Neural cell (in vitro differentiated cells): ENCODE results near the gene AQP3. TPM values are rescaled to one million over a fixed set of nuclear protein-coding genes. Genes with fewer than 3 reads are reported as not detected.
"Not testable (repeated sequence)": the region's sequence is repeated elsewhere in the genome, so short reads cannot be mapped to it uniquely, and the experiment has no call there.

Experiments used
- H2AFZ ChIP-seq: fragments of 200-600, 300-800 bp; sonication (generic), shearing (Covaris generic); 2 replicates; pipeline ENCODE4 v1.6.0; 2014; ENCODE audit warnings: low read depth, mild to moderate bottlenecking, antibody characterized with exemption, low read length, moderate library complexity
- H3F3A ChIP-seq: fragments of 200-600 bp; shearing (Covaris generic); 2 replicates; pipeline ENCODE4 v1.6.1; 2016; ENCODE audit warnings: mild to moderate bottlenecking, moderate library complexity, mixed read lengths, antibody characterized with exemption, low read length; ENCODE audit not compliant: insufficient read depth, poor library complexity, severe bottlenecking
- H3K27ac ChIP-seq: fragments of 200-600, 300-800 bp; sonication (generic), shearing (Covaris generic); 2 replicates; pipeline ENCODE4 v1.5.1; 2014; ENCODE audit warnings: mild to moderate bottlenecking, low read length, moderate library complexity
- H3K27me3 ChIP-seq: fragments of 300-800, 200-600 bp; sonication (generic), shearing (Covaris generic); 2 replicates; pipeline ENCODE4 v1.6.0; 2014; ENCODE audit warnings: mild to moderate bottlenecking, low read depth, low read length, moderate library complexity; ENCODE audit not compliant: insufficient read depth
- H3K36me3 ChIP-seq: fragments of 300-800, 200-600 bp; sonication (generic), shearing (Covaris generic); 2 replicates; pipeline ENCODE4 v1.5.1; 2014; ENCODE audit warnings: mild to moderate bottlenecking, antibody characterized with exemption, low read length, moderate library complexity; ENCODE audit not compliant: insufficient read depth
- H3K4me2 ChIP-seq: fragments of 300-800, 200-600 bp; sonication (generic), shearing (Covaris generic); 2 replicates; pipeline ENCODE4 v1.6.0; 2014; ENCODE audit warnings: mild to moderate bottlenecking, low read length
- H3K4me3 ChIP-seq: fragments of 300-800, 200-600 bp; sonication (generic), shearing (Covaris generic); 2 replicates; pipeline ENCODE4 v1.5.1; 2014; ENCODE audit warnings: mild to moderate bottlenecking, low read length, moderate library complexity
- H3K79me2 ChIP-seq: fragments of 200-600 bp; shearing (Covaris generic); replicated peaks from 2 replicates; pipeline ENCODE4 v1.6.0; 2014; ENCODE audit warnings: mild to moderate bottlenecking, low read length, moderate library complexity; ENCODE audit not compliant: insufficient read depth
- H3K9ac ChIP-seq: fragments of 300-800, 200-600 bp; sonication (generic), shearing (Covaris generic); 2 replicates; pipeline ENCODE4 v1.6.1; 2016; ENCODE audit warnings: mild to moderate bottlenecking, low read length, mixed read lengths
- H3K9me2 ChIP-seq: fragments of 200-600 bp; shearing (Covaris generic); 2 replicates; pipeline ENCODE4 v1.6.1; 2016; ENCODE audit warnings: mild to moderate bottlenecking, low read length, mixed read lengths; ENCODE audit not compliant: insufficient read depth
- H3K9me3 ChIP-seq: fragments of 200-600, 300-800 bp; sonication (generic), shearing (Covaris generic); 2 replicates; pipeline ENCODE4 v1.6.1; 2016; ENCODE audit warnings: mild to moderate bottlenecking, mixed run types, low read length, moderate library complexity, mixed read lengths
- H4K20me1 ChIP-seq: fragments of 200-600 bp; shearing (Covaris generic); 2 replicates; pipeline ENCODE4 v1.6.1; 2016; ENCODE audit warnings: mild to moderate bottlenecking, mixed run types; ENCODE audit not compliant: insufficient read depth
- EP300 ChIP-seq: fragments of 450-650 bp; conservative IDR thresholded peaks from 2 replicates; pipeline ENCODE4 v1.6.1; 2014; ENCODE audit warnings: antibody characterized with exemption, mild to moderate bottlenecking, moderate library complexity; ENCODE audit not compliant: poor library complexity, severe bottlenecking
- EZH2 ChIP-seq: fragments of 200-600, 300-800 bp; shearing (Covaris generic), sonication (generic); IDR thresholded peaks from 2 replicates; pipeline ENCODE4 v1.6.1; 2014; ENCODE audit warnings: antibody characterized with exemption, low read length, borderline replicate concordance, mild to moderate bottlenecking; ENCODE audit not compliant: insufficient read depth, poor library complexity, severe bottlenecking
- MXI1 ChIP-seq: fragments of 450-650 bp; conservative IDR thresholded peaks from 2 replicates; pipeline ENCODE4 v1.6.1; 2014; ENCODE audit warnings: antibody characterized with exemption, mild to moderate bottlenecking; ENCODE audit not compliant: poor library complexity, severe bottlenecking
- POLR2AphosphoS5 ChIP-seq: IDR thresholded peaks from 2 replicates; pipeline ENCODE4 v1.6.1; 2012
- RAD21 ChIP-seq: fragments of 450-650 bp; conservative IDR thresholded peaks from 2 replicates; pipeline ENCODE4 v1.6.1; 2014; ENCODE audit warnings: antibody characterized with exemption, mild to moderate bottlenecking, moderate library complexity
- REST ChIP-seq: IDR thresholded peaks from 2 replicates; pipeline ENCODE4 v1.6.1; 2012; ENCODE audit warnings: borderline replicate concordance
- SMC3 ChIP-seq: fragments of 450-650 bp; conservative IDR thresholded peaks from 2 replicates; pipeline ENCODE4 v1.6.1; 2014; ENCODE audit warnings: antibody characterized with exemption, mild to moderate bottlenecking, moderate library complexity; ENCODE audit not compliant: poor library complexity
- TAF1 ChIP-seq: IDR thresholded peaks from 2 replicates; pipeline ENCODE4 v1.6.1; 2012; ENCODE audit warnings: low read depth
- polyA plus RNA-seq: library from polyadenylated mRNA; depleted of rRNA; stranded (reverse); fragments of >200 nt; gene quantifications from 2 replicates; pipeline ENCODE4 v1.2.3, GENCODE V29; 2014
- TF ChIP-seq, protein P1 (sequence below): fragments of 450-650 bp; IDR thresholded peaks from 2 replicates; pipeline ENCODE4 v1.5.1; 2014; ENCODE audit warnings: antibody characterized with exemption, mild to moderate bottlenecking, moderate library complexity; ENCODE audit not compliant: poor library complexity, severe bottlenecking

The AQP3 gene
- polyA plus RNA-seq, 1 donor from 2014 or later, result not detected

DNA sequence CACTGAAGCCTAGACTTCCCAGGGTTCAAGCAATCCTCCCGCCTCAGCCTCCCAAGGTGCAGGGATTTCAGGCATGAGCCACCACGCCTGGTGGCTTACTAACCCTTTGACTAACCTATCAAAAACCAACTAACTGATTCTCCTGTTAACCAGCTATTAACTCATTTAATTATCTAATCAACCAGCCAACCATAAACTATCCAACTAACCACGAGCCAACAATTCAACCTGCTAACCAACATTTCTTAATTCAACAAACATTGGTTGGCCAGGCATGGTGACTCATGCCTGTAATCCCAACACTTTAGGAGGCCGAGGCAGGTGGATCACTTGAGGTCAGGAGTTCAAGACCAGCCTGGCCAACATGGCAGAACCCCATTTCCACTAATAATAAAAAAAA lies 48.3 kb downstream of the AQP3 start:
- H3K79me2 ChIP-seq, H3K9me3 ChIP-seq, H3K4me2 ChIP-seq: not testable (repeated sequence)

DNA sequence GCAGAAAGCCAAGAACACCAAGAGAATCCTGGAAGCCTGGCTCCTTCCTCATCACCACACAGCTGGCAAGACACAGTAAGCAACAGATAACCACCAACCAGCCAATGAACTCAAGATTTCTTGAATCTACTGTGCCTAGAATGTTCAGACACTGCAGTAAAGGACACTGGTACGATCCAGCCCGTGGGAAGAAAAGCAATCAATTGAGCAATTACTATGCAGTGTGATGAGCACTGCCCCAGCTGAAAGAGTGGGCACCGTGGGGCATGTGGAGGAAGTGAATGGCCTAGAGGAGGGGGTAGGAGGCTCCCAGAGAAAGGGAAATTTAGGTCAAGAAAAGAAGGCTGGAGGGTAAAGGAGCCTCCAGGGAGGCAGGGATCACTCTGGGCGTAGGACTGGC lies 49.6 kb downstream of the AQP3 start:
- H3K9ac ChIP-seq, H3K79me2 ChIP-seq, H3K27ac ChIP-seq, H2AFZ ChIP-seq, H3K9me3 ChIP-seq, H3K36me3 ChIP-seq, H3F3A ChIP-seq, H4K20me1 ChIP-seq, H3K27me3 ChIP-seq, H3K9me2 ChIP-seq, H3K4me3 ChIP-seq, H3K4me2 ChIP-seq: not testable (repeated sequence)

More for the DNA sequence above, 48.3 kb downstream of the AQP3 start:
- not testable (repeated sequence) for H3K36me3 ChIP-seq, H3F3A ChIP-seq, H3K9ac ChIP-seq, H3K27me3 ChIP-seq, H3K9me2 ChIP-seq, H4K20me1 ChIP-seq, H3K4me3 ChIP-seq, H3K27ac ChIP-seq, H2AFZ ChIP-seq

DNA sequence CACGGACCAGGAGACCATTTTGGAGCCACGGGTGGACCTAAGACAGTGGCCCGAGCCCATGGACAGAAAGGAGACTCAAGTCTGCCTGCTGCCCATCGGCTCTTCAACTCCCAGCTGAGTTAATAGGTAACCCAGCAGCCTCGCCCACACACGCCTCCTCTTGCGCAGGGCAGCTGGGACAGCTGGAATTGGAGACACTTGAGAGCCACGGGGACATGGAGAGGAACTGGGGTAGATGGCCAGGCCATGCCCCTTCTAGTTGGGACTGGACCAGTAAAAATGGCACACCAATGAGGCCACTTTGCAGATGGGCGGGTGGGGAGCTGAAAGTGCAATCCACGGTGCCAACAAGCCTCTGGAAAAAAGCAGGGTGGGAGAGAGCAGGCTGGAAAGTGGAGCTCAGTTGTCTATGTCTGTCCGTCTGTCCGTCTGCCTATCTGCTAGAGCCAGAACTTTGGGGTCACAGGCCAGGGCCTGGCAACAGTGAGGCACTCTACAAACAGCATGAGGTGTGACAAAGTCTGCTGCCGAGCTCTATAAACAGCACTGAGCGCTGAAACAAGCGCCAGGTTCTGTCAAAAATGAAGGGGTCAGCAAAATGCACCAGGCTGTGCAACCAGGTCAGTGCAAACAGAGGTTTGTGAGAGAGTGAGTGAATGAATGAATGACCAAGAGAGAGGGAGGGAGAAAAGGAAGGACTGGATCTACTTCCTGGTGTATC lies 52.1 kb downstream of the AQP3 start:
- not testable (repeated sequence) for H3K4me2 ChIP-seq, H4K20me1 ChIP-seq, H3K9me3 ChIP-seq, H3K79me2 ChIP-seq, H3K36me3 ChIP-seq, H3K27me3 ChIP-seq, H3F3A ChIP-seq, H3K27ac ChIP-seq, H2AFZ ChIP-seq, H3K9me2 ChIP-seq, H3K4me3 ChIP-seq, H3K9ac ChIP-seq

- H4K20me1 ChIP-seq, H3K4me3 ChIP-seq, H3K9me3 ChIP-seq, H3F3A ChIP-seq, H3K9ac ChIP-seq, H3K27ac ChIP-seq, H3K27me3 ChIP-seq, H3K79me2 ChIP-seq, H3K4me2 ChIP-seq, H3K9me2 ChIP-seq, H3K36me3 ChIP-seq, H2AFZ ChIP-seq: not testable (repeated sequence)
Observed at GRCh38 chr9:33393986-33394385, 53.4 kb downstream of the AQP3 start.

GRCh38 chr9:33393581-33393980 lies 53.8 kb downstream of the AQP3 start:
- Histone ChIP-seq H3K79me2 (no peaks in the 10 kb centered on the region), H2AFZ (no peak overlapping the region), H3K36me3 (no peaks in the 10 kb centered on the region), H3K27me3 (no peaks in the 10 kb centered on the region), H4K20me1 (no peaks in the 10 kb centered on the region), H3K9ac (no peak overlapping the region), H3K4me2 (no peak overlapping the region), H3K9me2 (no peaks in the 10 kb centered on the region), H3K9me3 (no peaks in the 10 kb centered on the region), H3K4me3 (no peak overlapping the region), H3F3A (no peaks in the 10 kb centered on the region), H3K27ac (no peak overlapping the region)
- TF ChIP-seq, protein P1, sequence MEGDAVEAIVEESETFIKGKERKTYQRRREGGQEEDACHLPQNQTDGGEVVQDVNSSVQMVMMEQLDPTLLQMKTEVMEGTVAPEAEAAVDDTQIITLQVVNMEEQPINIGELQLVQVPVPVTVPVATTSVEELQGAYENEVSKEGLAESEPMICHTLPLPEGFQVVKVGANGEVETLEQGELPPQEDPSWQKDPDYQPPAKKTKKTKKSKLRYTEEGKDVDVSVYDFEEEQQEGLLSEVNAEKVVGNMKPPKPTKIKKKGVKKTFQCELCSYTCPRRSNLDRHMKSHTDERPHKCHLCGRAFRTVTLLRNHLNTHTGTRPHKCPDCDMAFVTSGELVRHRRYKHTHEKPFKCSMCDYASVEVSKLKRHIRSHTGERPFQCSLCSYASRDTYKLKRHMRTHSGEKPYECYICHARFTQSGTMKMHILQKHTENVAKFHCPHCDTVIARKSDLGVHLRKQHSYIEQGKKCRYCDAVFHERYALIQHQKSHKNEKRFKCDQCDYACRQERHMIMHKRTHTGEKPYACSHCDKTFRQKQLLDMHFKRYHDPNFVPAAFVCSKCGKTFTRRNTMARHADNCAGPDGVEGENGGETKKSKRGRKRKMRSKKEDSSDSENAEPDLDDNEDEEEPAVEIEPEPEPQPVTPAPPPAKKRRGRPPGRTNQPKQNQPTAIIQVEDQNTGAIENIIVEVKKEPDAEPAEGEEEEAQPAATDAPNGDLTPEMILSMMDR, result no peak
- no peak for TF ChIP-seq MXI1
- no peak for TF ChIP-seq RAD21
- TF ChIP-seq POLR2AphosphoS5, result no peak
- no peak for TF ChIP-seq REST
- no peak for TF ChIP-seq EZH2
- TF ChIP-seq TAF1, result no peak
- TF ChIP-seq EP300, result no peak
- TF ChIP-seq SMC3, result no peak
